ENCODE data around the gene CNPY2.
"Not testable (repeated sequence)": the region's sequence is repeated elsewhere in the genome, so short reads cannot be mapped to it uniquely, and the experiment has no call there.

Gene CNPY2

DNA sequence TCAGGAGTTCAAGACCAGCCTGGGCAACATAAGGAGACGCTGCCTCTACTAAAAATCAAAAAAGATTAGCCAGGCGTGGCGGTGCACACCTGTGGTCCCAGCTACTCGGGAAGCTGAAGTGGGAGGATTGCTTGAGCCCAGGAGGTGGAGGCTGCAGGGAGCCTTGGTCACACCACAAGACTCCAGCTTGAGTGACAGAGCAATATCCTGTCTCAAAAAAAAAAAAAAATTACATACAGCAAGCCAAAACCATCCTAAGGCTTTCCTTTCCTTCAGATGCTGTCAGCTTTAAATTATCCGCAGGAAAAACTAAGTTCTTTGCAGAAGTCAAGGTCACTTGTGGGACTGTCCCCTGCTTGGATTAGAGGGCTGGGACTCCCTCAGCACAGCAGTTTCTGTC, 17.0 kb downstream of the CNPY2 start:
- DNase-seq (ENCODE audit: low read depth in 2 of 3, low spot score in 1 of 3), result no peak

DNA sequence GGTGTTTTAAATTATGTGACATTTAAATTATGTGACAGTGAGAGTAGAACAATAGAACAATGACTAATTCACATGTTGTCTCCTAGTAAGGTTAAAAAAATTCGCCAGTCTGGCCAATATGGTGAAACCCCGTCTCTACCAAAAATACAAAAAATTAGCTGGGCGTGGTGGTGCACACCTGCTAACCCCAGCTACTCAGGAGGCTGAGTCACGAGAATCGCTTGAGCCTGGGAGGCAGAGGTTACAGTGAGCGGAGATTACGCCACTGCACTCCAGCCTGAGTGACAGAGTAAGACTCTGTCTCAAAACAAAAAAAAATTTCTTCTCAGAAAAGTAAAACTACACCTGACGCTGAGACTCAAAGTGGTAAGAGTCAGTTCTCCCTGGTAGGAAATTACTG, 18.4 kb downstream of the CNPY2 start:
- DNase-seq (ENCODE audit: low read depth in 2 of 3, low spot score in 1 of 3), result no peak

DNA sequence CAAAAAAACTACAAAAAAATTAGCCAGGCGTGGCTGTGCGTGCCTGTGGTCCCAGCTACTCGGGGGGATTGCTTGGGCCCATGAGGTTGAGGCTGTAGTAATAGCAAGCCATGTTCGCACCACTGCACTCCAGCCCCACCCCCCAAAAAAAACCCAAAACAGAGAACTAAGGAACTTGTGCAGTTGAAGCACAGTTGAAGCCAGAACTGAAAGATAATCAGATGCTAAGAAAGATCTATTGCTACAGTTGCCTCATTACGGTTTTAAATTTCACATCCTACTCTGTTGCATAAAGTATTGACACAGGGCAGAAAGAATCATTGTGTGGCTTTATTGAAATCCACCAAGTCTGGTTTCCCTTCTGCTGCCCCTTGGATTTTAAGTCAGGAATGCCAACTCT, 19.5 kb downstream of the CNPY2 start:
- no peak for DNase-seq (ENCODE audit: low read depth in 2 of 3, low spot score in 1 of 3)

- no peak for DNase-seq (ENCODE audit: low read depth in 2 of 3, low spot score in 1 of 3)
Observed at GRCh38 chr12:56293795-56294194, 22.0 kb downstream of the CNPY2 start.

DNA sequence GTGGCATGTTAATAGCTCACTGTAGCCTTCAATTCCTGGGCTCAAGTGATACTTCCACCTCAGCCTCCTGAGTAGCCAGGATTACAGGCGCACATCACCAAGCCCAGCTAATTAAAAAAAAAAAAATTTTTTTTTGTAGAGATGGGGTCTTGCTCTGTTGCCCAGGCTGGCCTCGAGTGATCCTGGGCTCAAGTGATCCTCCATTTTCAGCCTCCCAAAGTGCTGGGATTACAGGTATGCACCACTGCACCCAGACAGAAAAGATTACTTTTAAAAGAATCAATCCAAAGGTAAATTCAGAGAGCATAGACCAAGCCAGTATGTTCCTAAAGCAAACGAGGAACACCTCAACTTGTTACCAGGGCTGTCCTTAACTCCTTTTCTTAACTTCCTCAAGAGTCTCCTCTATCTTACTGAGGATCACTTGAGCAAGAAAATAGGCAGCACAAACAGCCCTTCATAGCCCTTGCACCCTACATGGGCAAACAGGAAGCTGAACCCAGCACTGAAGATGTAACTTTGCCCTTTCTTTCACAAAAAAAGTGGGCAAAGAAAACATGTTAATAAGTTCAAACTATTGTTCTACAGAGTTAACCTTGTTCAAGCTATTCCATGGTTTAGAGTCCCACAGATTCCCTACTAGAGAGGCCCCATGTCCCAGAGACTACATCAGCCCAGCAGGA, 26.9 kb downstream of the CNPY2 start:
- DNase-seq (ENCODE audit: low read depth in 2 of 3, low spot score in 1 of 3), result no peak

- DNase-seq (ENCODE audit: low read depth in 2 of 3, low spot score in 1 of 3), result no peak
Observed at GRCh38 chr12:56286044-56286830, 29.6 kb downstream of the CNPY2 start.

DNA sequence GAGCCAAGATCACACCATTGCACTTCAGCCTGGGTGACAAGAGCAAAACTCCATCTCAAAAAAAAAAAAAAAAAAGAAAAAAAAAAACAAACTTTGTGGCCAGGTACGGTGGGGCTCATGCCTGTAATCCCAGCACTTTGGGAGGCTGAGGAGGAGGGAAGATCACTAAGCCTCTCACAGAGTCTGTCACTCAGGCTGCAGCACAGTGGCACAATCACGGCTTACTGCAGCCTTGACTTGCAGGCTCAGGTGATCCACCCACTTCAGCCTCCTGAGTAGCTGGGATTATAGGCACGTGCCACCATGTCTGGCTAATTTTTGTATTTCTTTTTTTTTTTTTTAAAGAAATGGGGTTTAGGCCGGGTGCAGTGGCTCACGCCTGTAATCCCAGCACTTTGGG, 31.5 kb downstream of the CNPY2 start:
- not testable (repeated sequence) for DNase-seq (ENCODE audit: low read depth in 2 of 3, low spot score in 1 of 3)

DNA sequence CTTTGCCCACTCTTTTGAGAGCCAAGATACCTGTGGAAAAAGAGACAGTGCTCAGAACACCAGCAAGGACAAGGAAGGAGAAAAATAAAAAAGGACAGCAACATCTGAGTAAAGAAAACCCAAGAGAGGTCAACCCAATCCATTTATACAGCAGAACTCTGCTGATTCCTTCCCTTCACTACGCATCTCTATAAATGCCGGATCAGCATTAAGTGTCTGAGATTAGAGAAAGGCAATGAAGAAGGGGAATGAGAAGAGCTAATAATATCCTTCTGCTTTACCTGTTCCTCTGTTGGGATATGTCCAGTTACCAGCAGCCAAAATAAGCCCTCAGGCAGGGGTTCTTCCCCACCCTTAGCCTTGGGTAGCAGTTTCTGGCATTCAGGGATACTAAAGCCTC, 33.2 kb downstream of the CNPY2 start:
- no peak for DNase-seq (ENCODE audit: low read depth in 2 of 3, low spot score in 1 of 3)

DNA sequence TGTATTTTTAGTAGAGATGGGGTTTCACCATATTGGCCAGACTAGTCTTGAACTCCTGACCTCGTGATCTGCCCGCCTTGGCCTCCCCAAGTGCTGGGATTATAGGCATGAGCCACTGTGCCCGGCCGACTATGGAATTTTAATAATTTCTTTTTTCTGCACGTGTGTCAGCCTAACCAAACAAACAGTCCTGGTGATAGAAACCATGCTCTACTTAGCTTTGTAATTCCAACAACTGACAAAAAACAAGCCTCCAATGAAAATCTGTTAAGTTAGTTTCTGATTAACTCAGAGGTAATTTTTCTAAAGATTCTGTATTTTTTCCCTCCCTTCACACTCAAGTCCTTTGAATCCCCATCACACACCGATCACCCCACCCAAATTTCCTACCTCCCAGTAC, 33.8 kb downstream of the CNPY2 start:
- DNase-seq (ENCODE audit: low read depth in 2 of 3, low spot score in 1 of 3), result no peak

GRCh38 chr12:56280849-56281248, 34.9 kb downstream of the CNPY2 start:
- DNase-seq (ENCODE audit: low read depth in 2 of 3, low spot score in 1 of 3), result no peak

GRCh38 chr12:56278905-56279304, 36.9 kb downstream of the CNPY2 start:
- DNase-seq (ENCODE audit: low read depth in 2 of 3, low spot score in 1 of 3), result no peak

DNA sequence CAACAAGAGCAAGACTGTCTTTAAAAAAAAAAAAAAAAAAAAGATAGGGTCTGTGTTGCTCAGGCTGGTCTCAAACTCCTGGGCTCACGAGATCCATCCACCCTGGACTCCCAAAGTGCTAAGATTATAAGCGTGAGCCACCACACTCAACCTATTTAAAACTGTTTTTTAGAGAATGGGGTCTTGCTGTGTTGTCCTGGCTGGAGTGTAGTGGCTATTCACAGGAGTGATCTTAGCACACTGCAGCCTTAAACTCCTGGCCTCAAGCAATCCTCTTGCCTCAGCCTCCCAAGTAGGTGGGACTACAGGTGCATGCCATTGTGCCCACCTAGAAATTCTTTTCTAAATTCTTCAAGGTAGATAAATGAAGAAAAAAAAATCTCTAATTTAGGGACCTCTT, 41.5 kb downstream of the CNPY2 start:
- DNase-seq (ENCODE audit: low read depth in 2 of 3, low spot score in 1 of 3), result no peak

DNA sequence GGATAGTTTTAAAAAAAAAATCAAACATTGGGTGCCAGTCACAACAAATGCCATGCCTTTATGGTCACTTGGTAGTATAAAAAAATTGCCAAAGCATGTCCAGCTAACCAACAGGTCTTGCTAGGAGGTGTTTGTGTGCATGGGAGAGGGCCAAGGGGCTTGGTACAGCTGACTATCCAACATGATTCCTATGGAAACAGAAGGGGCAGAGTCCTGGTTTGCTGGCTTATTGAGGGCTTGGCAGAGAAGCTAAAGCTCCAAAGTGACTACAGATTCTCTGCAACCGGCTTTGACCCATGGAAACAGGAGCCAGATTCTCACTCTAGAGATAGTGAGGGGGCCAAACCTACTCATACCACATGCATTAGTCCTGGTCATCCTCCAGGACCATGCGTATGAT, 43.3 kb downstream of the CNPY2 start:
- not testable (repeated sequence) for DNase-seq (ENCODE audit: low read depth in 2 of 3, low spot score in 1 of 3)

DNA sequence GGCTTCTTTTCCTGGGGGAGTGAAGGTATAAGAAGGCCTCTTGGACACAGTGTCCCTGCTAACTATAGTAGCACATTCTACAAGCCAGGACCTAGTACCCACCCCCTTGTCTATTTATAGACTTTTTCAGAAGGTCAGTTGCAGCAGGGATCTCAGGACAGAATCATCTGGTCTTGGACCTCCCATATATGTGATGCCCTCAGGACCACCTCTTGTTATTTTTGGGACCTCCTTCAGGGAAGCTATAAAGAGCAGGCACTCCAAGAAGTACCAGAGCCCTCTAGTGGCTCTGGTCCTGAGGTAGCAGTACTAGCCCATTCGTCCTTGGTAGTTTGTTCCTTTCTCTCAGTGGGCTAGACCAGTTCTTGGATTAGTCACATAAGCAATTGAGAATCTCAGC, 44.8 kb downstream of the CNPY2 start:
- DNase-seq (ENCODE audit: low read depth in 2 of 3, low spot score in 1 of 3), result no peak

GRCh38 chr12:56267443-56268071, 48.2 kb downstream of the CNPY2 start:
- no peak for DNase-seq (ENCODE audit: low read depth in 2 of 3, low spot score in 1 of 3)

- peak; percentile 75 to 83 (median 78) for DNase-seq (ENCODE audit: low read depth in 2 of 3, low spot score in 1 of 3)
Observed at GRCh38 chr12:56266693-56267442, 48.9 kb downstream of the CNPY2 start, which contains the start of gene COQ10A. TSS of gene COQ10A (plus strand) at chr12:56266942. CDS start at chr12:56267119, 177 bp downstream.

DNA sequence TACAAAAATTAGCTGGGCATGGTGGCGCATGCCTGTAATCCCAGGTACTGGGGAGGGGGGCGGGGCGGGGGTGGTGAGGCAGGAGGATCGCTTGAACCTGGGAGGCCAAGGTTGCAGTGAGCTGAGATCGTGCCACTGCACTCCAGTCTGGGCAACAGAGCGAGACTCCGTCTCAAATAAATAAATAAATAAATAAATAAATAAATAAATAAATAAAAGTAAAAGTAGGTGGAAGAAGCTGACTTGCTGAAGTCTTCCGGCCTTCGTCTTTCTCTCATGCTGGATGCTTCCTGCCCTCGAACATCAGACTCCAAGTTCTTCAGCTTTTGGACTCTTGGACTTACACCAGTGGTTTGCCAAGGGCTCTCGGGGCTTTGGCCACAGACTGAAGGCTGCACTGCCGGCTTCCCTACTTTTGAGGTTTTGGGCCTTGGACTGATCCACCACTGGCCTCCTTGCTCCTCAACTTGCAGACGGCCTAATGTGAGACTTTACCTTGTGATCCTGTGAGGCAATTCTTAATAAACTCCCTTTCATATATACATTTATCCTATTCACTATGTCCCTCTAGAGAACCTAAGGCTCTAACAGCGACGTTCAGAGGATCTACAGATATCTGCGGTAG, 49.6 kb downstream of the CNPY2 start:
- not testable (repeated sequence) for DNase-seq (ENCODE audit: low read depth in 2 of 3, low spot score in 1 of 3)

DNA sequence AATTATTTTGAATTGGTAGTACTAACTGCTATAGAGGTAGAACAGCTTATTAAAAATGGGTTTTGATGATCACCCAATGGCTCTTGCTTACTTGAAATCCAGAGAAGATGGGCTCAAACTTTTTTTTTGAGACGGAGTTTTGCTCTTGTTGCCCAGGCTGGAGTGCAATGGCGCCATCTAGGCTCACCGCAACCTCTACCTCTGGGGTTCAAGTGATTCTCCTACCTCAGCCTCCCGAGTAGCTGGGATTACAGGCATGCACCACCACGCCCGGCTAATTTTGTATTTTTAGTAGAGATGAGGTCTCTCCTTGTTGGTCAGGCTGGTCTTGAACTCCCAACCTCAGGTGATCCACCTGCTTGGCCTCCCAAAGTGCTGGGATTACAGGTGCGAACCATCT, 52.8 kb downstream of the CNPY2 start:
- DNase-seq (ENCODE audit: low read depth in 2 of 3, low spot score in 1 of 3), result not testable (repeated sequence)

DNA sequence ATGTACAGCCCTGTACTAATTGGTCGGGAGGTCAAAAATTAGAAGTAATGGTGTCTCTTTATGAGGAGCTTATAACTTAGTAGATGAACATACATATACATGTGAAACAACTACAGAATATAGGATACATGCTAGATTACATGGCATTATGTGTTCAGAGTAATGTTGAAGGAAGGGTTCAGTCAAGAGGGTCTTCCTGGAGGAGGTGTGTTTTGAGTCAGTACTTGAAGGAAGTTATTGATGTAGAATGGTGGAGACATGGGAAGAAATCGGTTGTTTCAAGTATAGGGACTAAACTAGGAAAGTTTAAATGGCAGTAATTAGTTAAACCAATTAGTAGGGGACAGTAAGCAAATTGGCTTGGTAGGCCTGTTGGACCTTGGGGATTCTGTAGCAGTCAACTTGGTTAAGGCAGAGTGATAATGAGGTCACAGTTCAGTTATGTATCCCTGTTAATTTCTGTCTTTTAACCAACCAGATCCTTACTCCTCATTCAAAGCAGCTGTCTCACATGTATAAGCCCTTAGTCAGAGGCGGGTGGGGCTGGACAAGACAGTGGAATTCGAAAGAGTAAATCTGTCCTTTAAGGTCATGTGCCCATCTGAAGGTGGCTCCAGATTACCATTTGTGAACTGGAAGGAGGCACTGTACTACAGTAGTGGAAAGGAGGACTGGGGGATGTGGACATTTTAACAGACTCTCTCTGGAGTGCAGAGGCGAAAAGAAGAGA, 54.1 kb downstream of the CNPY2 start:
- no peak for DNase-seq (ENCODE audit: low read depth in 2 of 3, low spot score in 1 of 3)

DNA sequence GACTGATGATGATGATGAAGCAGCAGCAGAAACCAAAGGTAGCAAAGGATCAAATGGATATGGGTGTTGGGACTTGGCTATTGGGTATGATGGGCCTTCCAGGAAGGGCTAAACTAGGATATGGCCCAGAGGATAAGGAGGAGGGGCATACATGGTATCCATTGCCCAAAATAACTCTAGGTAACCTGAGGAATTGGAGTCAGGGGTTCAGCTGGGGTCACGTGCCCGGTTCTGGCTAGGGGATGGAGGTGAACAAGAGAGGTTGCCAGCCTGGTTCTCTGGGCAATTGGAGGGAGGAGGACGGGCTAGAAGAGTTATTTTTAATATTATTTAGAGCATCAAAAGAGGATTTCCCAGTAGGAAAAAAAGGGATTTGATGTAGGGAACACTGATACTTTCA, 54.9 kb downstream of the CNPY2 start:
- no peak for DNase-seq (ENCODE audit: low read depth in 2 of 3, low spot score in 1 of 3)

All from stimulated activated CD4-positive, alpha-beta T cell treated with anti-CD3 and anti-CD28 coated beads, Interleukin-12 subunit alpha, Interleukin-12 subunit beta, amount 100 ng/mL, for 48 hours (primary cell).